NCI-H2107 treated with DMSO at 0.1 percent for 48 hours (cell line): Measurements from ENCODE around the gene OR56A5.

Experiments used
- DNase-seq: peaks from one replicate; lab custom pipeline; 2025; ENCODE audit not compliant: unreplicated experiment; lab: John Stamatoyannopoulos, UW

Gene OR56A5

DNA sequence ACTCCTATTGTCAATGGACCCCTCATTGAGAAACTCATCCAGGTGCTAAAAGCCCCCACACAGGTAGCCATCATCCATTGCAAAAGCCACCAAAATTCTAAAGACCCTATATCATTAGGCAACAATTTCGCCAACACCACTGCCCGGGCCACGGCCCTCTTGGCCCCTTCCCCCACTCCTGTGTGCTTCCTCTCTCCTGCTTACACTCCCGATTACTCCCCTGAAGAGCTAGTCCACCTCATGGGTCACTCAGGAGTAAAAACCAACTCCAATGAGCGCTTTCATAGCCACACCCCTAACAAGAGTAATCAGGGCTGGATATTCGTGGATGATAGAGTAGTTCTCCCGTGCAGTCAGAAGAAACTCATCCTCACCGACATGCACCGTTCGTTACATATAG, 35.2 kb downstream of the OR56A5 start:
- no peak for DNase-seq

DNA sequence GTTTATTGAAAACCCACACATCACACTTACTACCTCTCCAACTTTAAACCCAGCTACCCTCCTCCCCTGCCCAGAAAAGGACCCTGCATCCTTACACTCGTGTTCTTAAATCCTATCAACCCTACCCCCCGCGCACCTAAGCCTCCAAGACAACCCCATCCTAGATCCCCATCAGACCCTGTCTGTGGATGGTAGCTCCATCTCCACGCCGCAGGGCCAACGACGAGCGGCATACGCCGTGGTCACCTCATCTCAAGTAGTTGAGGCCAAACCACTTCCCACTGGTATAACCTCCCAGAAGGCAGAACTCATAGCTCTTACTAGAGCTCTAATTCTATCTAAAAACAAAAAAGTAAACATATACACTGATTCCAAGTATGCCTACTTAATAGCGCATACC, 35.6 kb downstream of the OR56A5 start:
- no peak for DNase-seq

DNA sequence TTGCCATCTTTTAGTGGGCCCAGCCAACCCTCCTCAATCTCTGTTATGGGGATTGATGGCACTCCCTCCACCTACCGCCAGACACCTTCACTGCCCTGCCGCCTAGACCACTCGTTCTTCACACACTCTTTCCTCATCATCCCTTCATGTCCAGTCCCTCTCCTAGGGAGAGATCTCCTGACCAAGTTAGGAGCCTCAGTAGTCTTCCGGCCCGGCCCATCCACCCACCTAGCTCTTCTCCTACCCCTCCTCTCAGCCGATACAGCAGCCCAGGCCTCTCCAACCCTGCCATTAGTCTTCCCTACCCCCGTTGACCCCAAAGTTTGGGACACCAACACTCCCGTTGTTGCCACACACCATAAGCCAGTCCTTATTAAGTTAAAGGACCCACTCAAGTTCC, 37.2 kb downstream of the OR56A5 start:
- no peak for DNase-seq

DNA sequence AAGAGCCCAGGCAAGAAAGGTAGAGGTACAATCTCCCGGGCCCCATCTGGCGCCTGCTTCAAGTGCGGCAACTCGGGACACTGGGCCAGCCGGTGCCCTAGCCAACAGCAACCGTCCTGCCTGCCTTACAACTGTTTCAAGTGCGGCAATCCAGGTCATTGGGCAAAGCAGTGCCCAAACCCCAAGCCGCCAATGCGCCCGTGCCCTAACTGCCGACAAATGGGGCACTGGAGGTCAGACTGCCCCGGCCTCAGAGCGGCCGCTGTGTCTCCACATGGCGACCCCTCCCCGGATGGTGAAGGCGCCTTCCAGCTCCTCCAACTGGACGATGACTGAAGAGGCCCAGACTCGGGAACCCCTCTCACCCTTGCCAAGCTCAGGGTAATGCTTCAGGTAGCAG, 37.7 kb downstream of the OR56A5 start:
- DNase-seq: no peak

DNA sequence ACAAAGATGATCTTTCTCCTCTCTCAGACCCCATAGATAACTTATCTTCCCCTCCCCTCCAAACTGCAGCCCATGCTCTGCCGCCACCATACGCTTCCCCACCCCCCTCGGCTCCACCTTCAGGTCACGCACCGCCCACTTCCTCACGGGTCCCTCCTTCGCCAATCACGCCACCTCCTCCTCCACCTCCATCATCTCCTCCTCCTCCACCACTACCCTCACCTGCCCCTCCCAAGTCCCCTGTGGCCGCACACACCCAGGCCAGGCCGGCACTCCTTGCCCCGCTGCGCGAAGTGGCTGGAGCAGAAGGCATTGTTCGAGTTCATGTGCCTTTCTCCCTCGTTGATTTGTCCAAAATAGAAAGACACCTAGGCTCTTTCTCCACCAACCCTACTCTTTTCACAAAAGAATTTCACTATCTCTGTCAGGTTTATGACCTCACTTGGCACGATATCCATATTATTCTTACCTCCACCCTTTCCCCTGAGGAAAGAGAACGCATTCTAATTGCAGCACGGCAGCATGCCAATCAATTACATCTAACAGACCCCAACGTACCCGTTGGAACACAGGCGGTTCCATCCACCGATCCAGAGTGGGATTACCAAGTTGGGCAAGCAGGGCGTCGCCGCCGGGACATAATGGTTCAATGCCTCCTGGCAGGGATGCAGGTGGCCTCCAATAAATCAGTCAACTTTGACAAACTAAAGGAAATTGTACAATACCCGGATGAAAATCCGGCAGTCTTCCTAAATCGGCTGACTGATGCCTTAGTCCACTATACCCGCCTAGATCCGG, 38.5 kb downstream of the OR56A5 start:
- no peak for DNase-seq

DNA sequence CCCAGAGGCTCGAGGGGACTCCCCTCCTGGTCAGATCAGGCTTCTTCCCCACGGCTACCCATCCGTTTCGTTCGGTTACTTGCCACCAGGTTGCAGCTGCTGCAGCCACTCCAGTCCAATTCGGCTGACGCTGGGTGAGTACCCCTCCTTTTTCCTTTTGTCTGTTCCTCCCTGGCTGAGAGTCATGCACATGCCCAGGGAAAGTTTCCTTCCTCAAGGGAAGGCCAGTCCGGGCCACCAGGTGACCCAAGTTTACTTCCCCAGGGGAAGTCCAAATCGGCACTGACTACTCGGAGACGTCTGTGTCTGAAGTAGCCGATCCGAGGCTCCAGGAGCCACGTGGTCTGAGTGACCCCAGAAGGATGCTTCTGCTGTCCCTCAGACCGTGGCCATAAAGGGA, 39.5 kb downstream of the OR56A5 start:
- no peak for DNase-seq

DNA sequence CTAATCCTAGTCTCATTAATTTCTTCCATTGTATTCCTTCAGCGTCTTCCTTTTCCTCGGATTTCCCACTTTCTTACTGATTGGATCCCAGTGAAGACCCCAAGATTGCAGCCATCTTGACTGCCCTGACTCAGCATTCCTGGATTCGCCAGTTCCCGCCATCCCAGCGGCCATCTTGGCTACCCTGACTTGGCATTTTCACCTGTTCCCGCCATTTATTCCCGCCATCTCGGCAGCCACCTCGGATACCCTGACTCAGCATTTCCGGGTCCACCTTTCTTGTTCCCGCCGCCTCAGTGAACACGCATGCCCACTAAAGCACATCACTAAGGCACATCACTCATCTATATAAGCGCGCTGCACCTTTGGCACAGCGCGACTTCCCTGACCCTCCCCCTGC, 40.0 kb downstream of the OR56A5 start:
- DNase-seq: no peak

DNA sequence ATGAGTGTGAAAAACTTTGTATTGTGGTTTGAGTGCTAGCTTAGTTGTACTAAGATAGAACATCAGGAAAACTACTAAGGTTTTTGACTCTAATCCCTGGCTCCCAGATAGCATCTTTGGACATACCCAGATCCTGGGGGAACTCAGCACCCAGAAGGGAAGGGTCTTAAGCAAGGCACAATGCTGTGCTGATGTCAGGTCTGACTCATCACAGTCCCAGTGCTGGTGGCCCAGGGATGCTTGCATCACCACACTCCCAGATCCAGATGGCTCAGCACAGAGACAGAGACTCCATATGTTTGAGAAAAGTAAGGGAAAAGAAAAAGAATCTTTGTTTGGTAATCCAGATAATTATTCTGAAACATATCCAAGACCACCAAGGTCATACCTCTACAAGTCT, 44.5 kb downstream of the OR56A5 start:
- DNase-seq: no peak

DNA sequence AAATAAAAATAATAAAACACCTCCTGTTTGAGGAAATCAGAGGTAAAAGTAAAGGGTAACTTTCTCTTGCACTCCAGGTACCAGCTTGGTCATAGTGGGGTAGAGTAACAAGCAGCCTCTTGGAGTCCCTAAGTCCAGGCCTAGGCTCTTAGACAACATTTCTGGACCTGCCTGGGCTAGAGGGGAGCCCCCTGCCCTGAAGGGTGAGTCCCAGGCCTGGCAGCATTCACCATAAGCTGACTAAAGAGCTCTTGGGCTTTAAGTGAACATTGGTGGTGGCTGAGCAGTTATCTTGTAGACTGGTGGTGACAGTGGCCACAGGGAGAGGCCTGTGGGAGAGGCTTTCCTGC, 44.9 kb downstream of the OR56A5 start:
- DNase-seq: no peak

DNA sequence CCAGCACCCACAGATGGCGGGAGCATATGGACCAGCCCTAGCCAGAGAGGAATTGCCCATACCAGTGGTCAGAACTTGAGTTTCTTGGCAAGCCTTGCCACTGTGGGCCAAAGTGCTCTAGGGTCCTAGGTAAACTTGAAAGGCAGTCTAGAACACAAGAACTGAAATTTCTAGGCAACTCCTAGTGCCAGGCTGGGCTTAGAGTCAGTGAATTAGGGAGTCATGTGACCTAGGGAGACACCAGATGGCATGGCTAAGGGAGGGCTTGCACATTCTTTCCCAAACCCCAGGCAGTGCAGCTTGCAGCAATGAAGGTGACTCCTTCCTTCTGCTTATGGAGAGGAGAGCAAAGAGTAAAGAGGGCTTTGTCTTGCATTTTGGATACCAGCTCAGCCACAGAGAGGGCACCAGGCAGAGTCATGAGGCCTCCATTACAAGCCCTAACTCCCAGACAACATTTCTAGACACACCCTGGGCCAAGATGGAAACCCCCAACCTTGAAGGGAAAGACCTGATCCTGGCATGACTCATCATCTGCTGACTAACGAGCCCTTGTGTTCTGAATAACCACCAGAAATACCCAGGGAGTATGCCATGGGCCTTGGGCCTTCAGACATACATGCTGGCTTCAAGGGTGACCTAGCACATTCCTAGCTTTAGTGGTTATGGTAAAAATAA, 45.4 kb downstream of the OR56A5 start:
- no peak for DNase-seq
